Stimulated activated CD4-positive, alpha-beta T cell treated with anti-CD3 and anti-CD28 coated beads, Interleukin-4, amount 100 ng/mL, for 1 hour (primary cell): Measurements from ENCODE around the gene MEIOC.
"Not testable (repeated sequence)": the region's sequence is repeated elsewhere in the genome, so short reads cannot be mapped to it uniquely, and the experiment has no call there.

Experiments
- DNase-seq: peaks from one replicate; pipeline ENCODE4 v3.0.0-alpha.2; 2020

Gene MEIOC

GRCh38 chr17:44655983-44656710 is at the start of gene MEIOC:
Gene MEIOC (plus strand): TSS chr17:44656468. CDS start chr17:44656614, 146 bp downstream.
- DNase-seq, result peak; percentile 50

DNA sequence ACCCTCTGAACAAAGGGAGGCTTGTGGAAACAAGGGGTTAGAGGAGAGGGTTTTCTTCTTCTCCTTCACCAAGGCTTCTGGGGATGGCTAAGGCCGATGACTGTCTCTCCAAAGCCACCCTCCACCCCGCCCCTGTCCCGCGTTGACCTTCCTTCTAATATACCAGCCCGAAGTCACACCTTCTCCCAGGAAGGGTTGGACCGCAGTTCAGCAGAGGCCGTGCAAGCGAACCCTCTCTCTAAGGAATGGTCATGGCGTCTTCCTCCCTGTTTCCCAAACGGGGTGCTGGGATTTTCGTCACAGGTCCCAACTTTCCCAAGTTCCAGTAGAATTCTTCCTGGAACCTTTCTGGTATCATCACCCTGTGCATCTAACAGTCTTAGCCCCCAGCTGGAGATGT is 49.6 kb upstream of the MEIOC start:
- no peak for DNase-seq

DNA sequence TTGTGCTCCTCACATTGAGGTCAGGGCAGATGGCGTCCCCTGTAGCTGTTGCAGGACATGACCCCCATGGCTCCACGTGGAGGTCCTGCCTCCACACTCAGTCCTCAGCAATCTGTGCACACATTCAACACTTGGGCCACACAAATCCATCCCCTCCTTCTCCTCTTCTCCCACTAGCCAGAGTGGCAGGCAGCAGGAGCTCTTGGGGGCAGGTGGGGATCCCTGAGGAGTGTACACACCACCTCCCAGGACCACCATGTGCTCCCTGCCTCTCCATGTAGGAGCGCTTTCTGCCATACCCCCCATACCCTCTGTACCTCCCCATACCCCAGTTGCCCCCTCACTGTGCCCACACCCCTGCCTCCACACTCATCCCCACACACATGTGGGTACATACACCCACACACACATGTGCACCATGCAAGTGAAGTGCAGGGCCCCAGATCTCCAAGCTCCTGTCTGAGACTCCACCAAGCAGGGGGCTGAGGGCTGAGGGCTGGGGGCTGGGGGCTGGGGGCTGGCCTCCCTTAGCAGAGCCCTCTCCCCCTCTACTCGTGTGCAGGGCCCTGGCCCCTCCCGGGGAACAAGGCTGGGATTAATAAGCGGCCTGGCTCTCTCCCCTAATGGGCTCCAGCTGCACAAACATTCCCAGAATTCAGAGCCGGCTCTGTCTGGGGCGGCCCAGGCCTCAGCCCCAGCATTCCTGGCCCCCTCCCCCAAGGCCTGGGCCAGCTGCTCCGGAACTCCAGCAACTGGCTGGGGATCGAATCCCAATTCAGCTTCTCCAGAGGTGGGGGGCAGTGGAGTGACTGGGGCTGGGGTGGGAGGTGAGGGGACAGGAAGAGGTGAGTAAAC is 48.2 kb upstream of the MEIOC start:
- no peak for DNase-seq

DNA sequence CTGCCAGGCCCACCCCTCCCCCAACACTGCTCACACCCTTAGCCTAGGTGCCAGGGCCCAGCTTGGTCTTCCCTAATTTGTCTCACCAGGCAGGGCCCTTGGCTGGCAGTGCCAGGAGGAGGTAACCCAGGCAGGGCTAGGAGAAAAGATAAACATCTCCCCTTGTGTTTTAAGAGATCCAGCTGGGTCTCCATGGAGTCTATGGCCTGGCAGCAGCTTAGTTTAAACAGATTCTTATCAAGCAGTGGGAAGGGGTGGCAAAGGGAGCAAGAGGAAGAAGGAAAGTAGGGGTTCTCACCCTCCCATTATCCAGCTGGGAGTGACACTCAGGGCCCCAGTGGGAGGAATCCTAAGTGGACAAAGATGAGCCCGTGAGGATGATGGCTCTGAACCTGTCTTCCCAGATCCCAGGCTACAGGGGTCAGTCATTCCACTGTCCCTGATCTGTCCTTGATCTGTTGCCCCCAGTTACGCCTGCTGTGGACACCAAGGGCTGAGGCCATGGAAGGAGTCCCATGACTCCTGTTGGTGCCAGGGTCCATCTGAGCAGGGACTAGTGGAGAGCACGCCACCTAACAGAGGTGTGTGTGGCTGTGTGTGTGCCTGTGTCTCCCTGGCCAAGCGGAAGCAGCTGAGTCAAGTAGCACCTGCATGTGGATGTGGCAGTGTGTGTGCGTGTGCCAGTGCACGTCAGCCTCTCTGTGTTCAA is 47.4 kb upstream of the MEIOC start:
- no peak for DNase-seq

DNA sequence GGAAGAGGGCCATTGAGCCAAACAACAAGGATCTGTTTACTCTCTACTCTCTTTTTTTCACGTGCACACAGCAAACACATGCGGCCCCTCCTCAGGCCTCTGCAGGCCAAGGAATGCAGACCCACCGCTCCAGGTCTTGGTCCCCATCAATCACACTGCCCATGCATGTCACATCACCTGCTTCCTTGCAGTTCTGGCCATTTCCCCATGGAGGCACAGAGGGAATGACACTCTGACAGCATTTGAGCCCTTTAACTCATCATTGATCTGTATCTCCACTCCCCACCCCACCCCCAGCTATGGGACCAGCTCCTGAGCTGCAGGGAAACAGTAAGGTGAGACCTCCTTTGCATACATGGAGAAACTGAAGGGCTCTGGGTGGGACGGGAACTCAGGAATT is 45.9 kb upstream of the MEIOC start:
- no peak for DNase-seq

- DNase-seq, result no peak
Observed at GRCh38 chr17:44610871-44611270, 45.4 kb upstream of the MEIOC start.

DNA sequence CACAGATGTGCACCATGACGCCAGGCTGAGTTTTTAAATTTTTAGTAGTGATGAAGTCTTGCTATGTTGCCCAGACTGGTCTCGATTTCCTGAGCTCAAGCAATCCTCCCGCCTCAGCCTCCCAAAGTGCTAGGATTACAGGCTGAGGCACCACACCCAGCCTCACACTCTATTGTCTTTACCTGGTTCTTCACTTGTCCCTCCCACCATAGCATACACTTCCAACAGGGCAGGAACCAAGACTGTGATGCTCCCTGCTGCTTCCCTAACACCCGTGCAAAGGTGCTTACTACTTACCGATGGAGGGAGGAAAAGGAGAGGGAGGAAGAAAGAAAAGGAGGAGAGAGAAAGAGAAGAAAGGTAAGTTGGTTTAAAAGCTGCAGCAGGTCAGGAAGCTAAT is 41.4 kb upstream of the MEIOC start:
- no peak for DNase-seq

DNA sequence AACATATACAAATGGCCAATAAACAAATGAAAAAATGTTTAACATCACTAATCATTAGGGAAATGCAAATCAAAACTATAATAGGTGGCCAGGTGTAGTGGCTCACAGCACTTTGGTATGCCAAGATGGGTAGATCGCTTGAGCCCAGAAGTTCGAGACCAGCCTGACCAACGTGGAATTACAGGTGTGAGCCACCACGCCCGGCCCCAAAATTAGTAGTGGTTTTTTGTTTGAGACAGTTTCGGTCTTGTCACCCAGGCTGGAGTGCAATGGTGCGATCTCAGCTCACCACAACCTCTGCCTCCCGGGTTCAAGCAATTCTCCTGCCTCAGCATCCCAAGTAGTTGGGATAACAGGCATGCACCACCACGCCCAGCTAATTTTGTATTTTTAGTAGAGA is 37.6 kb upstream of the MEIOC start:
- not testable (repeated sequence) for DNase-seq

DNA sequence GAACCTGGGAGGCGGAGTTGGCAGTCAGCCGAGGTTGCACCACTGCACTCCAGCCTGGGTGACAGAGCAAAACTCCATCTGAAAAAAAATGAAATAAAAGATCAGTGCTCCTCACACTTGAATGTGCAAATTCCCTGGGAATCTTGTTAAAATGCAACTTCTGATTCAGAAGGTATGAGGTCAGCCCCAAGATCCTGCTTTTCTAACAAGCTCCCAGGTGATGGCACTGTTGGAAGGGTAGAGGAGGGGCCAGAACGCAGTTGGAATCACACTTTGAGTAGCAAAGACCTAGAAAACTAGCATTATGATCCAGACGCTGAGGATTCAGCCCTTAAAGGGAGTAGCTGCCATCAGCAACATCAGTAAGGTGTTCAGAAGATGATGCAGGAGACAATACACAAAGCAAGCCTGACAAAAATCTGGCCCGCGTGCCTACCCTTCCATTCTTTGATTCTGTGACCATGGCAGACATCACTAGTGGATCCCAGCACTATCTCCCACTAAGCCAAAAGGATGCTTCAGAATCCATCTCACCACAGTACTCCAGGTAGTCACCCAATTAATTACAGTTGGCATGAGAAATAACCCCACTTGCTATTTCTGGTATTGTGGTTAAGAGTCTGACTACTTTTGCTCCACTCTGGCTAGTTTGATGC is 33.1 kb upstream of the MEIOC start:
- DNase-seq, result no peak

- DNase-seq, result no peak
Observed at GRCh38 chr17:44627513-44628242, 28.6 kb upstream of the MEIOC start.

- no peak for DNase-seq
Observed at GRCh38 chr17:44628243-44629188, 27.8 kb upstream of the MEIOC start.

GRCh38 chr17:44629314-44629713 is 27.0 kb upstream of the MEIOC start:
- DNase-seq, result no peak

- no peak for DNase-seq
Observed at GRCh38 chr17:44630703-44631102, 25.6 kb upstream of the MEIOC start.

- no peak for DNase-seq
Observed at GRCh38 chr17:44633998-44634397, 22.3 kb upstream of the MEIOC start.

DNA sequence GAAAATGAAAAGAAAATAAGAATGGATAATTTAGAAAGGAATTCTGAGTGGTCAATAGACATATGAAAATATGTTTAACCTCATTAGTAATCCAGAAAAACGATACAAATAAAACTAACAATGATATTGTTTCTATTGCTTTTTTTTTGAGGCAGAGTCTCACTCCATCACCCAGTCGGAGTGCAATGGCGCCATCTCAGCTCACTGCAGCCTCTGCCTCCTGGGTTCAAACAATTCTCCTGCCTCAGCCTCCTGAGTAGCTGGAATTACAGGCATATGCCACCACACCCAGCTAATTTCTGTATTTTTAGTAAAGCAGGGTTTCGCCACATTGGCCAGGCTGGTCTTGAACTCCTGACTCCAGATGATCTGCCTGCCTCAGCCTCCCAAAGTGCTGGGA is 21.9 kb upstream of the MEIOC start:
- DNase-seq, result not testable (repeated sequence)

DNA sequence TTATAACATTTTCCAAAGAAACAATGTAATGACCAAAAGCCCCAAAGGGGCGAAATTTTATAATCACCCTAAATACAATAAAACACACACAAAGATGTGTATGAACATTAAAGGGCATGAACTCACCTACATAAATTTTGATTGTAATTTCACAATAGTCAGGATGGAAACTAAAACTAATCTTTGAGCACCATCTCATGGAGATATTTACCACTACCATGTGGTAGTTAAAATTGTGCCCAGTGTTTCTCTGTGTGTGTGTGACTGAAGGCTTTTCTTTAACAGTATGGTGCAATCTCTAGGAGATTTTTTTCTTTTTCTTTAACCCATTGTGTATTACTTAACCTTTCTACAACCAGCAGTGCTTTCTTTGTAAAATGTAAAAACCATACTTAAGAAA is 19.7 kb upstream of the MEIOC start:
- no peak for DNase-seq

DNA sequence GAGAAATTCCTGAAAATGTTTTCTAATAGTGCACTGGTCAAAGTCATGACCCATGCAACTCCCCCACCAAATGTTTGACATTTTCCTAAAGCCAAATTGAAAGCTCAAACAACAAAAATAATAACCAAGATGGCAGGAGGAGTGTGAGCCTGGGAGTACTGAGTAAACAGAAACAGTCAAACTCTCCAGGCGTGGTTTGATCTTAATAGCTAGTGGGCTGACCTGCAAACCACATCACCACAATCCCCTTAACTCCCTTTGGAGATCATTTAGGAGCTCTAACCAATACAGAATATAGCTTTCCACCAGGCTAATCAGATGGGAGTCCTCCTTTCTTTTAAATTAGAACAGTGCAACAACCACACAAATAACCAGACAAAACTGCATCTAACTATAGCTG is 19.2 kb upstream of the MEIOC start:
- no peak for DNase-seq

- no peak for DNase-seq
Observed at GRCh38 chr17:44642834-44643233, 13.4 kb upstream of the MEIOC start.

GRCh38 chr17:44645341-44645740 is 10.9 kb upstream of the MEIOC start:
- no peak for DNase-seq

DNA sequence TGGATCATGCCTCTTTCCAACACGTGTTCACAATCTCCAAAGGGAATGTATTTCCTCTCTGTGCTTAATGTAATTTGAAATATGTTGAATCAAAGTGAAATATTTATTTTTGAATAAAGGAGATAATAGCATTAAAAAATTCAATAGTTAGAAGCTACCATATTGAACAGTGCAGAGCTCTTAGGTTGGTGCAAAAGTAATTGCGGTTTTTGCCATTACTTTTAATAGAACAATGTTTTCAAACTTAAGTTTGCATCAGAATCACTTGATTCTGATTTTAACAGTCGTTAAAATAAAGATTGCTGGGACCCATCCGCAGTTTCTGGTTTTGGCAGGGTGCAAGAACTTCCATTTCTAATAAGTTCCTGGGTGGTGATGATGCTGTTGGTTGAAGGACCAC is 10.0 kb upstream of the MEIOC start:
- DNase-seq, result no peak

DNA sequence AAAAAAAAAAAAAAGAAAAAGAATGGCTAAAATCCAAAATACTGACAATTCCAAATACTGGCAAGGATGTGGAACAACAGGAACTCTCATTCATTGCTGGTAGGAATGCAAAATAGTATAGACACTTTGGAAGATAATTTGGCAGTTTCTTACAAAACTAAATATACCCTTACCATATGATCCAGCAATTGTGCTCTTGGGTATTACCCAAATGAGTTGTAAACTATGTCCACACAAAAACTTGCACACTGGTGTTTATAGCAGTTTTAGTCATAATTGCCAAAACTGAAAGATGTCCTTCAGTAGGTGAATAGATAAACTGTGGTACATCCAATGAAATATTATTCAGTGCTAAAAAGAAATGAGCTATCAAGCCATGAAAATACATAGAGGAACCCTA is 8.5 kb upstream of the MEIOC start:
- DNase-seq, result no peak
